NCI-H1694 (cell line): ENCODE data around the gene SRSF4.

Experiments
- DNase-seq: peaks from one replicate; lab custom pipeline; 2025; lab: John Stamatoyannopoulos, UW

Gene SRSF4

GRCh38 chr1:29200906-29201594 lies 19.4 kb upstream of the SRSF4 start:
- no peak for DNase-seq

- no peak for DNase-seq
These were observed 16.3 kb upstream of the SRSF4 start for GRCh38 chr1:29197993-29198392.

GRCh38 chr1:29197590-29197924 lies 15.9 kb upstream of the SRSF4 start:
- peak; percentile 1 for DNase-seq

DNA sequence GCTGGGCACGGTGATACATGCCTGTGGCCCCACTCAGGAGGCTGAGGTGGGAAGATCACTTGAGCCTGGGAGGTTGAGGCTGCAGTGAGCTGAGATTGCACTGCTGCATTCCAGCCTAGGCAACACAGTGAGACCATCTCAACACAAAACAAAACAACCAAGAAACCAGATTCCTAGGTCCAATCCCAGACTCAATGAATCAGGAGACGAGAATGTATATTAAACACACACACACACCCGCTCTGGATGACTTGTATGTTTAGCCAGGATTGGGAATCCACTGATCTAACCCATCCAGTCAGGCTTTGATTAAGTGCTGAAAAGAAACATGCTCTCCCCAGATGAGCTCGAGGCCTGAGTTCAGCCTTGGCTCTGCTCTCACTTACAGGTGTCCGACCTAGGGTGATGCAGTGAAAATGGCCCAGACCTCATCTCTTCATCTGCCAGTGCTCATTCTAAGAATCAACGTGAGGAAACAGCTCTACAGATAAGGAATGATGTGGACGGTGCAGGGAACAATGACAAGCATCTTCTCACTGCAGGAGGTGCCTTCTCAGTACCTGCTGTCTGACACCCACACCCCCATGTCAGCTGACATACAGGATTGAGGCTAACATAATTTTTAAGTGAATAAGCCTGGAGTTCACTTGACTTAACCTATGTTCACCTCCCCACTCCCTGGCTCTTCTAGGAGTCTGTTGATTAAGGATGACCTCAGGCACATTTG lies 15.3 kb upstream of the SRSF4 start:
- DNase-seq, result no peak

DNA sequence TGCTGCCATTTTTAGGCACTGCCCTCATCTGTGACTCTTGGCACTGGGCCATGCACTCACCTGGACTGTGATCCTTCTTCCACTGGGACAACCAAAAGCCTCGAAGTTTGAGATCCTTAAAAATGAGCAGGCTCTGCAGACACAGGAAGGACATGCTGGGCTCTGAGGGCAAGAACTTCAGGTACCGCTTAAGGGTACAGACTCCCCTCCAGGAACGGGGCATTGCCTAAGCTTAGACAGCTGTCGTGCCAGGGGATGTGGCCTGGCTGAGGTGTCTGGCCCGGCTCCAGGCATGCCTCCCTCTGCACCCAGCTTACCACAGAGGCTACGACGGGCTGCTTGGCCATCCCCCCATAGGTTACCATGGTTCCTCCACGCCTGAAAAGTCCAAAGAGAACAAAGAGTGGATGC lies 14.2 kb upstream of the SRSF4 start:
- no peak for DNase-seq

GRCh38 chr1:29193879-29194455 lies 12.3 kb upstream of the SRSF4 start:
- no peak for DNase-seq

DNA sequence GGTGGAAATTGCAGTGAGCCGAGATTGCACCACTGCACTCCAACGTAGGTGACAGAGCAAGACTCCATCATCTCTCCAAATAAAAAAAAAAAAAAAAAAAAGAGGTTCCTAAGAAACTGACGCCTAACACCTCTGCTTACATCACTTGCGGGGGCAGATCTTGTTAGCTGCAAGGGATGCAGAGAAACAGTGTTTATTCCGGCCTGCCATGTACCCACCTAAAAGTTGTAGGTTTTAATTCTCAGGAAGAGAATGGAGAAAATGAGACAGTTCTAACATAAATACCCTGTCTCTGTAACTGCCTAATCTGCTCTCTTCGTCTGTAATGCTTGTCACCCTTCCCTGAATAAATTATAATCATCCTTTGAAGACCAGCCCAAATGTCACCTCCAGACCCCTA lies 9.0 kb upstream of the SRSF4 start:
- no peak for DNase-seq

DNA sequence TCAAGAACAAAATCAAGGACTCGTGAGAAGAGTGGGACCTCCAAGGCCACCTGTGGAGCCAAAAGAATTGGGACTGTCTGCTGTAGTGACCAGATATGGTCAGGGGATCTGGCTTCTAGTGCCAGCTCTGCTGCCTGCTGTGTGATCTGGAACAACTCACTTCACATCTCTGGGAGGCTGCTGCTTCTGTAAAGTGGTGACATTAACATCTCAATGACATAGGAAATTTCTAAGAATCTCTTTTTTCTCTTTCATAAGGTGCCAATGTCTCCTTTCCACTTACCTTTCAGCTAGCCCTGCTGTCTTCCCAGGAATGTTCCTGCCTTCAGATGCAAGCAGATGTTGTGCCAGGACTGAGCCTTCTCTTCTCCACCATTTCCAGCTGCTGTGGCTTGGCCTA lies 5.0 kb upstream of the SRSF4 start:
- DNase-seq, result no peak

GRCh38 chr1:29186252-29186651 lies 4.6 kb upstream of the SRSF4 start:
- no peak for DNase-seq

- no peak for DNase-seq
These were observed 1.6 kb upstream of the SRSF4 start for GRCh38 chr1:29183287-29183686.

DNA sequence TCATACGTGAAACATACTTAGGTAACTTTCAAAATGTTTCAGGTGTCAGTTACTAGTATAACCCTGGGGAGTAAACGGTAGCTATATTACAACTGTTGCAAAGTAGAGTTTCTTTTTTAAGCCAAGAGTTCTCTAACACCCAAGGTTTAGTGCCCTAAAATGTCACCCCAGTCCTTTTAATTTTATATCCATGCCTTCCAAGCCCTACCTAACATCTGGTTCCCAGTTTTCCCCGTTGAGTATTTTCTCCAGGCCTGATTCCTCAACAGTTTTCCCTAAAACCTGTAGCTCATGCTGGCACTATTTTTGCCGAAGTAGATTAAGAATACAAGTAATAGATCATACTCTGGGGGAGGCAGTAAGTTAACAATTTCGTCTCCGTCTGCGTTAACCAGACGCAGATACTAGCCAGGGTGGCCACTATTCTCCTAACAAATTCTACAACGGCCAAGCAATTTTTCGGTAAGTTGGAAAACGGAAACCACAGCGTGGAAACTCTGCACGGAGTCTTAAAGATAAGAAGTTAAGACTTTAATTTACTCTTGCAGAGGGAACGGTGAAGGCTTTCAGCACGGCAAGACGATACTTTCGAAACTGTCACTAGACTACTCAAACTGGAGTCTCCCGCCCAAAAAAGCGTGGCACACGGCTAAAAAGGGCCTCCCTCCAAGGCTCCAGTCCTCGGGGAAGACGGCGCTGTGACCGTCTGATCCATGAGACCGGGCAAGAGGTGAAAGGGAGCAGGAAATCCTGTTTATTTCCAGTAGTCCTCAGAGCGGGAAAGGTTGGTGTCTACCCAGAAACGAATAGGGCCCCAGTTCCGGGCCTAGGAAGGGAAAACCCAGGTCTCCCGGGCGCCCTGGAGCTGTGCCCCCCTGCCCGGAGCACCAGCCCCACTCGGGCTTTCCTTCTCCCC lies 945 bp downstream of the SRSF4 start:
- DNase-seq, result no peak

DNA sequence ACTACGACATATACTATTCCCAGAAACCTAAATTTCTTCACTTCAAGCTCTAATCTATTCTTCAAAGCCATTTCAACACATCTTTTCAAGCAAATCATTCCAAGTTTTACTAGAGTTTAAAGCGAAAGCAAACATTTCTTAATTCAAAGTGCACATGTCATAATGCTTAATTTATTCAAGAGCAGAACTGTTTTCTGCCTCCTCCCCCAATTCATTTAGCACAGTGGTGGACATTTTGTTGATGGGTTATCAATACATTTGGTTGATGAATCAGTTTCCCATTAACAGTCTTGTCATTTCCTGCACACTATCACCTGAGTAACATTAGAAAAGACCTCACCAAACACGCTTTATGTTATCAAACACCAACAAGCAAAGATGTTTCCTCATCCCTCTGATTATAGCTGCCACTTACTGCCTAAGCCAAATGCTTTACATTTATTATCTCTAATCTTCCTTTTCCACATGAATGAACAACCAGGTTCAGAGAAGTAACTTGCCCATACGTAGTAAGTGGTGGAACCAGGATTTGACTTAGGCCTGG lies 2.0 kb downstream of the SRSF4 start:
- DNase-seq, result no peak

DNA sequence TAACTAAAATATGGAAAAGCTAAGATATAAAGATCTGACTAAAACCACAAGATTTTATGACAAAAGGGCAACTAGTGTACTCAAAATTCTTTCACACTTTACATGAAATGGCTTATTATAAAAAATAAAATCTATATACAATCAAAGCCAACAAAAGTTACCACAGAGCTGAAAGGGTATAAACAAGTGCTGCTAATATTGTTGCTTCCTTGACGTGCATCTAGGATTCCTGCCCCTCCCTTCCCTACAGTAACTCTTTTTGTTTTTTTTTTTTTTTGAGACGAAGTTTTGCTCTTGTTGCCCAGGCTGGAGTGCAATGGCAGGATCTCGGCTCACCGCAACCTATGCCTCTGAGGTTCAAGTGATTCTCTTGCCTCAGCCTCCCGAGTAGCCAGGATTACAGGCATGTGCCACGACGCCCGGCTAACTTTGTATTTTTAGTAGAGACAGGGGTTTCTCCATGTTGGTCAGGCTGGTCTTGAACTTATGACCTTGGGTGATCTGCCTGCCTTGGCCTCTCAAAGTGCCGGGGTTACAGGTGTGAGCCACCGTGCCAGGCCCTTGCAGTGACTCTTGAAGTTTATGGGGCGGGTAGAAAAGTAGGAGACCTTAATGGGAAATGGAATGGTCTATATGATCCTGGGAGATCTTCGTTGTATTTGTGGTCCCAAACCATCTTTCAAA lies 4.5 kb downstream of the SRSF4 start:
- DNase-seq, result no peak

DNA sequence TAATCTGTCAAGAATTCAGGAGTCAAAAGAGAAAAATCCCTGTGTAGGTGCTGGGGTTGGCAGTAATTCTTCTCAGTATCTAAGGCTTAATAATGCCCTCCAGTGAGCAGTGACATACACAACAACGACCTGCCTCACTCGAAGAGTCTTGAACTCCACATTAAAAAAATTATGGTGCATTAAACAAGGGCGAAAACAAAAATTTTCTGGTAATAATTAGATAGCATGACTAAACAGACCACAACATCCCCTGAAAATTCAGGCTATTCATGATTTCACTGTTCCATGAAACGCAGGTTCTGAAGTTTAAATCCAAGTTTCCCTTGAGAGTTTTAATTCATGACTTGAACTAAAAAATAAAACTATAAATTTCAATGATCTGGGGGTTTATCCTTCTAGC lies 5.1 kb downstream of the SRSF4 start:
- no peak for DNase-seq

DNA sequence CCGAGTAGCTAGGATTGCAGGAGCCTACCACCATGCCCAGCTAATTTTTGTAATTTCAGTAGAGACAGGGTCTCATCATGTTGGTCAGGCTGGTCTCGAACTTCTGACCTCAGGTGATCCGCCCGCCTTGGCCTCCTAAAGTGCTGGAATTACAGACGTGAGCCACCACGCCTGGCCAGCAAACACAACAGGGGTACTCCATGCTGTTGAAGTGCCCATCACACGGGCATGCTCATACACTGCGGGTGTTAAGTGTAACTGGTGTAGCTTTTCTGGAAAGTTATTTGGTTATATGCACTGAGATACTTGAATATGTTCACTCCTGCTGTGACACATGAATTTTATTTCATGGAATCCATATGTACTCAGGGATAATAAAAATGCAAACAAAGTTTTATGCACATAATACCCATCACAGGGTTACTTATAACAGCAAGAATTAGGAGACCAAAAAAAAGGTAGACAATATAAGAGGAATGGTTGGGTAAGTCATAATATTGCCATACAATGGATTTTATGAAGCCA lies 9.2 kb downstream of the SRSF4 start:
- no peak for DNase-seq

- no peak for DNase-seq
These were observed 10.2 kb downstream of the SRSF4 start for GRCh38 chr1:29171521-29171920.

DNA sequence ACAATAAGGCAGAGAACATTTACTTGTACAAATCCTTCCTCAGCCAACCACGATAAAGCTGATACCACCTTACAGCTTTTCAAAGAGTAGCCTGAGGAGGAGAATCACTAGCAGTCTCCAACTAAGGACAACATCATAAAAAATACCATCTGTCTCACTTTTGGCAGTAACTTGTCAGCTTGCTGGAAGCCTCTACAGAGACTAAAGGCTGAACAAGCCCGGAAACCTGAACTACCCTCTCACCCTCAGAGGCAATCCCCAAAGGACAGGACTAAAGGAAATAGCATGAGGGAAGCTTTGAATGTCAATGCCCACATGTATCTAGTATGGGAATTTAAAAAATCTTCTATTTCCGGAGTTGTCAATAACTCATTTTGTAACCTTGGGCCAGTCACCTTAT lies 10.6 kb downstream of the SRSF4 start:
- DNase-seq, result peak; percentile 20

- DNase-seq, result no peak
These were observed 11.7 kb downstream of the SRSF4 start for GRCh38 chr1:29169976-29170375.

GRCh38 chr1:29167904-29168303 lies 13.8 kb downstream of the SRSF4 start:
- no peak for DNase-seq

GRCh38 chr1:29166291-29166878 lies 15.3 kb downstream of the SRSF4 start:
- DNase-seq, result no peak

- DNase-seq, result no peak
These were observed 17.1 kb downstream of the SRSF4 start for GRCh38 chr1:29164588-29164987.
